K562 (cell line): Measurements from ENCODE around the gene PPP3CA. TPM values are rescaled to one million over a fixed set of nuclear protein-coding genes. Genes with fewer than 3 reads are reported as not detected.

ENCODE experiments used
- ATAC-seq: fragments of 200-7000 bp; cut with Tn5 transposase; 3 replicates; pipeline ENCODE4 v1.9.1; 2020; ENCODE audit warnings: moderate library complexity
- BruUV-seq: library from RNA; stranded (reverse); fragments of 400-500 nt; replicated peaks from 2 replicates; lab custom pipeline; 2021; lab: Mats Ljungman, UMichigan
- CTCF ChIA-PET: fragments of 300-600 bp; formaldehyde crosslinking; extraction: SDS; loops from one replicate; lab custom pipeline; 2021; ENCODE audit warnings: low intra/inter-chr PET ratio; lab: Yijun Ruan, JAX
- POLR2A ChIA-PET: fragments of 300-600, 350-650 bp; sonication (Branson Sonifier 250); formaldehyde crosslinking; extraction: SDS; loops from one replicate; lab custom pipeline; 2021; ENCODE audit warnings: antibody characterized with exemption, inconsistent platforms; lab: Yijun Ruan, JAX
- DNase-seq, 4 experiments: peaks; one replicate each; pipeline versions ENCODE4 v3.0.0 to v3.0.0-alpha.2; 2011 to 2018; ENCODE audit warnings: low spot score in 3 of 4, mixed read lengths in 3 of 4; ENCODE audit errors: extremely low read depth in 1 of 4
- FAIRE-seq: peaks from 2 replicates; lab custom pipeline; 2011; peaks lifted over from hg19 to GRCh38; lab: Jason Lieb, UNC
- H2AFZ ChIP-seq: 2 replicates; pipeline ENCODE4 v1.6.0; 2011; ENCODE audit warnings: low read depth, low read length, control low read depth, inconsistent platforms
- H3K27ac ChIP-seq: fragments of 200-600 bp; 3 replicates; pipeline ENCODE4 v1.8.0; 2011; ENCODE audit warnings: low read depth, mild to moderate bottlenecking, control low read depth, inconsistent platforms, low read length, moderate library complexity, mixed read lengths; ENCODE audit errors: extremely low read depth
- H3K27me3 ChIP-seq, 2 experiments: fragments of 300-600 bp in 1 of 2; 2 replicates in 1 of 2; 3 replicates in 1 of 2; pipeline versions ENCODE4 v1.6.0 to v1.8.0; 2011; ENCODE audit warnings: inconsistent platforms in 2 of 2, low read length in 2 of 2, mild to moderate bottlenecking in 1 of 2, mixed read lengths in 1 of 2, moderate library complexity in 1 of 2; ENCODE audit not compliant: control insufficient read depth in 2 of 2, insufficient read depth in 2 of 2
- H3K36me3 ChIP-seq: fragments of 300-600 bp; 3 replicates; pipeline ENCODE4 v1.8.0; 2011; ENCODE audit warnings: mild to moderate bottlenecking, low read length, inconsistent platforms; ENCODE audit not compliant: control insufficient read depth, insufficient read depth
- H3K4me1 ChIP-seq, 2 experiments: fragments of 200-600 bp in 1 of 2; replicated peaks in 1 of 2; 2 replicates in 1 of 2; 3 replicates in 1 of 2; pipeline versions ENCODE4 v1.5.1 to v1.8.0; 2011; ENCODE audit warnings: inconsistent platforms in 2 of 2, low read length in 2 of 2, mild to moderate bottlenecking in 1 of 2, mixed read lengths in 1 of 2, moderate library complexity in 1 of 2; ENCODE audit not compliant: control insufficient read depth in 2 of 2, insufficient read depth in 2 of 2
- H3K4me2 ChIP-seq: 2 replicates; pipeline ENCODE4 v1.6.1; 2011; ENCODE audit warnings: low read length, control low read depth, inconsistent platforms, mixed read lengths; ENCODE audit not compliant: insufficient read depth
- H3K4me3 ChIP-seq: fragments of 200-600 bp; sonication (generic), shearing (Covaris generic); 2 replicates; pipeline ENCODE4 v1.5.1; 2016; ENCODE audit warnings: control low read depth, inconsistent platforms
- H3K79me2 ChIP-seq: fragments of 200-600 bp; 3 replicates; pipeline ENCODE4 v1.8.0; 2011; ENCODE audit warnings: low read length, inconsistent platforms; ENCODE audit not compliant: control insufficient read depth, insufficient read depth
- H3K9ac ChIP-seq, 2 experiments: 2 replicates each; pipeline versions ENCODE4 v1.6.0 to v1.6.1; 2011; ENCODE audit warnings: low read depth in 2 of 2, low read length in 2 of 2, control low read depth in 1 of 2, inconsistent platforms in 1 of 2, mild to moderate bottlenecking in 1 of 2, mixed read lengths in 1 of 2; ENCODE audit not compliant: insufficient read depth in 1 of 2
- H3K9me1 ChIP-seq: one replicate; pipeline ENCODE4 v1.6.0; 2011; ENCODE audit warnings: inconsistent platforms, mild to moderate bottlenecking, low read length, moderate library complexity; ENCODE audit not compliant: control insufficient read depth, insufficient read depth
- H3K9me3 ChIP-seq: replicated peaks from 2 replicates; pipeline ENCODE4 v1.5.1; 2011; ENCODE audit warnings: low read depth, low read length, inconsistent platforms; ENCODE audit not compliant: control insufficient read depth, insufficient read depth
- H4K20me1 ChIP-seq: replicated peaks from 2 replicates; pipeline ENCODE4 v1.6.1; 2011; ENCODE audit warnings: low read length, inconsistent platforms, mixed read lengths; ENCODE audit not compliant: control insufficient read depth, insufficient read depth
- HDAC8 ChIP-seq: fragments of 450-650 bp; IDR thresholded peaks from 2 replicates; pipeline ENCODE4 v1.6.1; 2016; ENCODE audit warnings: mild to moderate bottlenecking, missing genetic modification characterization, moderate library complexity, missing compliant biosample characterization
- KDM2B ChIP-seq: fragments of 250-450 bp; sonication (Bioruptor Pico); IDR thresholded peaks from 2 replicates; pipeline ENCODE4 v1.8.0; 2021; ENCODE audit warnings: mild to moderate bottlenecking, moderate library complexity
- MYBL2 ChIP-seq, 2 experiments: fragments of 450-650 bp in 1 of 2; sonication (generic) in 1 of 2; formaldehyde crosslinking in 1 of 2; IDR thresholded peaks; 2 replicates each; pipeline versions ENCODE4 v1.6.1 to v1.8.1; 2017 to 2022; ENCODE audit warnings: borderline replicate concordance in 1 of 2, inconsistent platforms in 1 of 2, low read depth in 1 of 2, mild to moderate bottlenecking in 1 of 2, missing genetic modification reagents in 1 of 2, moderate library complexity in 1 of 2
- NFIX ChIP-seq: fragments of 250-450 bp; sonication (Bioruptor Pico); IDR thresholded peaks from 2 replicates; pipeline ENCODE4 v1.4.0; 2020; ENCODE audit warnings: low read depth, mild to moderate bottlenecking, moderate library complexity
- RBM39 ChIP-seq: fragments of 200-400 bp; formaldehyde crosslinking; optimal IDR thresholded peaks from 2 replicates; pipeline ENCODE3; 2018; ENCODE audit warnings: low read depth, low read length
- SAP30 ChIP-seq: fragments of 200-600 bp; sonication (generic); IDR thresholded peaks from 2 replicates; pipeline ENCODE4 v1.6.1; 2012; ENCODE audit warnings: borderline replicate concordance, low read depth, mild to moderate bottlenecking, moderate library complexity, low read length, control low read depth, inconsistent platforms; ENCODE audit not compliant: insufficient read depth, poor library complexity, severe bottlenecking
- SIX5 ChIP-seq, 2 experiments: IDR thresholded peaks; 2 replicates each; pipeline ENCODE4 v1.6.1; 2011; ENCODE audit warnings: low read length in 2 of 2, borderline replicate concordance in 1 of 2, low read depth in 1 of 2, mild to moderate bottlenecking in 1 of 2, moderate library complexity in 1 of 2; ENCODE audit not compliant: insufficient read depth in 1 of 2
- SP2 ChIP-seq: IDR thresholded peaks from 2 replicates; pipeline ENCODE4 v1.6.1; 2011; ENCODE audit warnings: mild to moderate bottlenecking, low read depth, low read length, moderate library complexity; ENCODE audit not compliant: poor library complexity, severe bottlenecking; ENCODE audit errors: extremely low read depth
- TAF9B ChIP-seq: fragments of 450-650 bp; IDR thresholded peaks from 2 replicates; pipeline ENCODE4 v1.6.1; 2018; ENCODE audit warnings: mild to moderate bottlenecking; ENCODE audit not compliant: partially characterized antibody
- XRCC3 ChIP-seq: fragments of 450-650 bp; IDR thresholded peaks from 2 replicates; pipeline ENCODE4 v1.6.1; 2017; ENCODE audit warnings: mild to moderate bottlenecking, moderate library complexity
- WGBS: fragments of 100-300 bp; shearing (Covaris generic); methylation state at CpG from one replicate; pipeline ENCODE4 v1.1.6; 2016; ENCODE audit warnings: low coverage, mixed read lengths; ENCODE audit not compliant: insufficient coverage; ENCODE audit errors: missing lambda C conversion rate; 5-methylcytosine and 5-hydroxymethylcytosine counted together
- in situ Hi-C: fragments of 300-500 bp; cut with MboI; formaldehyde crosslinking; loops from 4 replicates; pipeline ENCODE4 v1.15.0; 2018; ENCODE audit warnings: inconsistent platforms, mixed read lengths
- intact Hi-C: fragments of 100-400 bp; cut with micrococcal nuclease; formaldehyde crosslinking; loops from 2 replicates; pipeline ENCODE4 v1.14.2; 2022
- polyA plus RNA-seq, 8 experiments: library from polyadenylated mRNA; depleted of rRNA in 4 of 8; stranded (reverse) in 5 of 8; unstranded in 3 of 8; fragments of >200 nt; fragmentation: Nextera tagmentation in 2 of 8; fragmentation: Illumina TruSeq in 1 of 8; extraction: Ambion mirVana in 2 of 8; extraction: Trizol in 1 of 8; gene quantifications; 2 replicates each; pipeline versions ENCODE4 v1.2.1 to v1.2.3, GENCODE V29; 2011 to 2014; ENCODE audit warnings: inconsistent platforms in 1 of 8, missing spikeins in 1 of 8
- total RNA-seq, 7 experiments: library from RNA; depleted of rRNA in 6 of 7; stranded (reverse); fragments of >200 nt in 6 of 7; fragmentation: Illumina TruSeq in 2 of 7; extraction: Trizol in 2 of 7; gene quantifications; 2 replicates each; pipeline versions ENCODE4 v1.2.1 to v1.2.3, GENCODE V29; 2011 to 2021; ENCODE audit warnings: low replicate concordance in 1 of 7
- TF ChIP-seq, protein P1 (sequence below): fragments of 450-650 bp; conservative IDR thresholded peaks from 2 replicates; pipeline ENCODE4 v1.6.1; 2016; ENCODE audit warnings: missing genetic modification characterization, low read depth, mild to moderate bottlenecking, missing compliant biosample characterization, moderate library complexity
- TF ChIP-seq, protein P2 (sequence below), 3 experiments: fragments of 200-800 bp in 1 of 3; fragments of 250-450 bp in 1 of 3; fragments of 450-650 bp in 1 of 3; sonication (Bioruptor Pico) in 1 of 3; sonication (Bioruptor generic) in 1 of 3; formaldehyde crosslinking in 1 of 3; IDR thresholded peaks; 2 replicates each; pipeline versions ENCODE4 v1.6.1 to v1.8.0; 2016 to 2022; ENCODE audit warnings: mild to moderate bottlenecking in 2 of 3, missing genetic modification characterization in 2 of 3, missing compliant biosample characterization in 1 of 3, moderate library complexity in 1 of 3
- TF ChIP-seq, protein P3 (sequence below), 2 experiments: fragments of 250-450 bp in 1 of 2; fragments of 450-650 bp in 1 of 2; sonication (Bioruptor Pico) in 1 of 2; IDR thresholded peaks; 2 replicates each; pipeline versions ENCODE4 v1.6.1 to v1.8.0; 2016 to 2021; ENCODE audit warnings: mild to moderate bottlenecking in 2 of 2, moderate library complexity in 2 of 2, missing compliant biosample characterization in 1 of 2, missing genetic modification characterization in 1 of 2

The PPP3CA gene
- total and polyA plus RNA-seq, 9 of the 15 experiments (the other 6 are each of a cell fraction or from before 2014, with no cell fraction given), result 0.94 to 3.2 (median 1.6) TPM

DNA sequence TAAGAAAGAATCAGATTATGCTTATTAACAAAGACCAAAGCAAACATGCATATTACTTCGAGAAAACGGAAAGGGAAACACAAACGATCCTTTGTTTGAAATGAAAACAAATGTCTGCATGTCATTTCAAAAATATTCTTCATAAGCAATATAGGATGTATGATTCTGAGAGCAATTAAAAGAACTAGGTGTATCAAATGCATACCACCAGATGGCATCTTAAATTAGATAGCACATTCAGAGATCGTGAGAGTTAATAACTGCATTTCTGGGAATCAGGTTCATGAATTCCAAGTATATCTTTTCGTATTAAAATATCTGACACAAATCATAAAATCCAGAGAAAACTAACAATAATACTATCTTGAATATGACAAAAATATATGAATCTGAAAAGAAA, 159.5 kb downstream of the PPP3CA start (continued):
- TF ChIP-seq, protein P1, sequence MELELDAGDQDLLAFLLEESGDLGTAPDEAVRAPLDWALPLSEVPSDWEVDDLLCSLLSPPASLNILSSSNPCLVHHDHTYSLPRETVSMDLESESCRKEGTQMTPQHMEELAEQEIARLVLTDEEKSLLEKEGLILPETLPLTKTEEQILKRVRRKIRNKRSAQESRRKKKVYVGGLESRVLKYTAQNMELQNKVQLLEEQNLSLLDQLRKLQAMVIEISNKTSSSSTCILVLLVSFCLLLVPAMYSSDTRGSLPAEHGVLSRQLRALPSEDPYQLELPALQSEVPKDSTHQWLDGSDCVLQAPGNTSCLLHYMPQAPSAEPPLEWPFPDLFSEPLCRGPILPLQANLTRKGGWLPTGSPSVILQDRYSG (tag), result no peak
- TF ChIP-seq SIX5 (IDR thresholded peaks at IDR 0.05; ENCODE audit: borderline replicate concordance in 1 of 2, insufficient read depth in 1 of 2, low read depth in 1 of 2, low read length in 2 of 2), result no peak

DNA sequence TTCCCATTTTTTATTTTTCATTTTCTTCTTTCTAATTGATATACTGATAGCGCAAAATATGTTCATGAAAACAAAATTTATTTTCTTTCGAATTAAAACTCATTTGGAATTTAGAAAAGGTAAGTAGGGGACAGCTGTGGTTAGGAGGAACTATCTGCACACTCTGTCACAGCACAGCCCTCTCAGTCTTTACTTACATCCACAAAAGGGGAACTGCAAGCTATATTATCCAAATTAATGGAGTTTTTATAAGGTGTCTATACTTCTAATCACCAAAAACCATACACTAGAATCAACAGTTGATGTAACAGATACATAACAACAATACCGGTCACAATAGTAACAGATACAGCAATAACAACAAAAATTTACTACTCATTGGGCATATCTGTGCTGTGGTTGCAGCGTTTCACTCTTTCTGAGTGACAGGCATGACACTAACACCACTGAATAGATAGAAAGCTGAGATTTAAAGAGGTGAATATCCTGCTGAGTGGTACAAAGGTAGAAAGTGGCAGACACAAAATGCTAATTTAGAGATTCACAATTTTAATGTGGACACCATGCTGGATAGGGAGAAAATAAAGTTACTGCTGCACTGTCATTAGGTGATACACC, 160.7 kb downstream of the PPP3CA start:
- no TSS peak for BruUV-seq
- intact Hi-C loops (no loop called here), in situ Hi-C loops (no loop called here)
- H4K20me1 ChIP-seq, result no peaks in the 10 kb centered on the region
- ATAC-seq (no peak), FAIRE-seq (no peak), DNase-seq (no peak)
- no peaks in the 10 kb centered on the region for H3K4me1 ChIP-seq
- no peaks in the 10 kb centered on the region for H3K79me2 ChIP-seq
- H3K9me3 ChIP-seq, result no peaks in the 10 kb centered on the region; the same call in 1 of the 2 replicates
- no peaks in the 10 kb centered on the region for H3K9me1 ChIP-seq
- ChIA-PET CTCF (no interaction called here), POLR2A (no interaction called here)
- no peak overlapping the region for H3K4me3 ChIP-seq
- H3K27ac ChIP-seq, result no peak overlapping the region
- H3K4me2 ChIP-seq, result no peak overlapping the region
- no peak overlapping the region for H2AFZ ChIP-seq
- WGBS, result 2% methylated on average over 4 of the region's 4 CpGs
- H3K36me3 ChIP-seq, result no peaks in the 10 kb centered on the region
- no peak overlapping the region for H3K9ac ChIP-seq
- TF ChIP-seq, protein P2, sequence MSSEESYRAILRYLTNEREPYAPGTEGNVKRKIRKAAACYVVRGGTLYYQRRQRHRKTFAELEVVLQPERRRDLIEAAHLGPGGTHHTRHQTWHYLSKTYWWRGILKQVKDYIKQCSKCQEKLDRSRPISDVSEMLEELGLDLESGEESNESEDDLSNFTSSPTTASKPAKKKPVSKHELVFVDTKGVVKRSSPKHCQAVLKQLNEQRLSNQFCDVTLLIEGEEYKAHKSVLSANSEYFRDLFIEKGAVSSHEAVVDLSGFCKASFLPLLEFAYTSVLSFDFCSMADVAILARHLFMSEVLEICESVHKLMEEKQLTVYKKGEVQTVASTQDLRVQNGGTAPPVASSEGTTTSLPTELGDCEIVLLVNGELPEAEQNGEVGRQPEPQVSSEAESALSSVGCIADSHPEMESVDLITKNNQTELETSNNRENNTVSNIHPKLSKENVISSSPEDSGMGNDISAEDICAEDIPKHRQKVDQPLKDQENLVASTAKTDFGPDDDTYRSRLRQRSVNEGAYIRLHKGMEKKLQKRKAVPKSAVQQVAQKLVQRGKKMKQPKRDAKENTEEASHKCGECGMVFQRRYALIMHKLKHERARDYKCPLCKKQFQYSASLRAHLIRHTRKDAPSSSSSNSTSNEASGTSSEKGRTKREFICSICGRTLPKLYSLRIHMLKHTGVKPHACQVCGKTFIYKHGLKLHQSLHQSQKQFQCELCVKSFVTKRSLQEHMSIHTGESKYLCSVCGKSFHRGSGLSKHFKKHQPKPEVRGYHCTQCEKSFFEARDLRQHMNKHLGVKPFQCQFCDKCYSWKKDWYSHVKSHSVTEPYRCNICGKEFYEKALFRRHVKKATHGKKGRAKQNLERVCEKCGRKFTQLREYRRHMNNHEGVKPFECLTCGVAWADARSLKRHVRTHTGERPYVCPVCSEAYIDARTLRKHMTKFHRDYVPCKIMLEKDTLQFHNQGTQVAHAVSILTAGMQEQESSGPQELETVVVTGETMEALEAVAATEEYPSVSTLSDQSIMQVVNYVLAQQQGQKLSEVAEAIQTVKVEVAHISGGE (CRISPR knock-in tag; IDR thresholded peaks at IDR 0.05), result no peak
- TF ChIP-seq SAP30 (no peak), MYBL2 (IDR thresholded peaks at IDR 0.05; ENCODE audit: low read depth) (no peak), MYBL2 (CRISPR knock-in tag; IDR thresholded peaks at IDR 0.05; ENCODE audit: borderline replicate concordance) (no peak), NFIX (CRISPR knock-in tag) (no peak), TAF9B (no peak), XRCC3 (no peak), RBM39 (no peak), SP2 (no peak), HDAC8 (tag) (no peak), KDM2B (CRISPR knock-in tag) (no peak)
- TF ChIP-seq, protein P3, sequence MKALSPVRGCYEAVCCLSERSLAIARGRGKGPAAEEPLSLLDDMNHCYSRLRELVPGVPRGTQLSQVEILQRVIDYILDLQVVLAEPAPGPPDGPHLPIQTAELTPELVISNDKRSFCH (CRISPR knock-in tag; IDR thresholded peaks at IDR 0.05), result no peak
- TF ChIP-seq, protein P3 (tag; IDR thresholded peaks at IDR 0.05), result no peak
- no peaks in the 10 kb centered on the region for H3K27me3 ChIP-seq
